ENCODE data around the gene CACNA1E. TPM values are rescaled to one million over a fixed set of nuclear protein-coding genes. Genes with fewer than 3 reads are reported as not detected.

The CACNA1E gene
- total RNA-seq, 1 experiment from 2014 or later = not detected

- H3K36me3 ChIP-seq (ENCODE audit: insufficient read depth, low read length, poor library complexity, severe bottlenecking) = no peaks in the 10 kb centered on the region
- H3K4me1 ChIP-seq (ENCODE audit: insufficient read depth, low read length, poor library complexity, severe bottlenecking) = no peaks in the 10 kb centered on the region
- peaks cover 18% of the 10 kb centered on the region for H3K27me3 ChIP-seq (replicated peaks; ENCODE audit: insufficient read depth, low read depth, low read length, poor library complexity)
- DNase-seq (ENCODE audit: low spot score) = no peak
- H3K9me3 ChIP-seq (ENCODE audit: low read depth, low read length, poor library complexity, severe bottlenecking) = no peaks in the 10 kb centered on the region
- POLR2A ChIA-PET (ENCODE audit: low non-redundant PET) = no interaction called here
- H3K27ac ChIP-seq (ENCODE audit: low read depth, low read length, poor library complexity, severe bottlenecking) = no peak overlapping the region
- BruUV-seq (replicated peaks) = no TSS peak
- CTCF ChIA-PET = no interaction called here
- TF ChIP-seq, protein P1, sequence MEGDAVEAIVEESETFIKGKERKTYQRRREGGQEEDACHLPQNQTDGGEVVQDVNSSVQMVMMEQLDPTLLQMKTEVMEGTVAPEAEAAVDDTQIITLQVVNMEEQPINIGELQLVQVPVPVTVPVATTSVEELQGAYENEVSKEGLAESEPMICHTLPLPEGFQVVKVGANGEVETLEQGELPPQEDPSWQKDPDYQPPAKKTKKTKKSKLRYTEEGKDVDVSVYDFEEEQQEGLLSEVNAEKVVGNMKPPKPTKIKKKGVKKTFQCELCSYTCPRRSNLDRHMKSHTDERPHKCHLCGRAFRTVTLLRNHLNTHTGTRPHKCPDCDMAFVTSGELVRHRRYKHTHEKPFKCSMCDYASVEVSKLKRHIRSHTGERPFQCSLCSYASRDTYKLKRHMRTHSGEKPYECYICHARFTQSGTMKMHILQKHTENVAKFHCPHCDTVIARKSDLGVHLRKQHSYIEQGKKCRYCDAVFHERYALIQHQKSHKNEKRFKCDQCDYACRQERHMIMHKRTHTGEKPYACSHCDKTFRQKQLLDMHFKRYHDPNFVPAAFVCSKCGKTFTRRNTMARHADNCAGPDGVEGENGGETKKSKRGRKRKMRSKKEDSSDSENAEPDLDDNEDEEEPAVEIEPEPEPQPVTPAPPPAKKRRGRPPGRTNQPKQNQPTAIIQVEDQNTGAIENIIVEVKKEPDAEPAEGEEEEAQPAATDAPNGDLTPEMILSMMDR (conservative IDR thresholded peaks at IDR 0.05; ENCODE audit: low read depth, low read length) = no peak
- no peak for TF ChIP-seq EZH2 (IDR thresholded peaks at IDR 0.05; ENCODE audit: borderline replicate concordance, low read depth, low read length, poor library complexity, severe bottlenecking)
- intact Hi-C loops (cut with micrococcal nuclease; ENCODE audit: unreplicated experiment) = no loop called here
- no peak overlapping the region for H3K4me3 ChIP-seq (ENCODE audit: low read depth, low read length, poor library complexity, severe bottlenecking)
Measured at GRCh38 chr1:181685211-181685610, 201.9 kb downstream of the CACNA1E start.

DNA sequence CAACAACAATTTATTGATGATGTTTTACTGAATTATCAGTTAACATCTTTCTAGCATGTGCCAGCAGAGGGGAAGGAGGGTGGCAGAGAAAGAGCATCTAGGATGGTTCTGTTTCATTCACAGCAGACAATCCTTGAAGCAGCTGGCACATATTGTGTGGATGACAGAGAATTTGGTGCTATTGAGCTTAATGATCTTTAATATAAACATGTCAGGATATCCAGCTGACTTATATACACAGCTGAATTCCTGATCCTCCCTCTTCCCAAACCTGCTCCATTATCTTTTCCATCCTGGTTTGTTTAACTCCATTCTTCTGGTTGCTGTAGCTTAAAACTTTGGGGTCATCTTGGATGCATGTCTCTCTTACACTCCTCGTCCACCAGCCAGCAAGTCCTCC lies 218.6 kb downstream of the CACNA1E start:
- no peak for DNase-seq (ENCODE audit: low spot score)
- ChIA-PET POLR2A (ENCODE audit: low non-redundant PET) (no interaction called here), CTCF (no interaction called here)
- Histone ChIP-seq H3K36me3 (ENCODE audit: insufficient read depth, low read length, poor library complexity, severe bottlenecking) (no peaks in the 10 kb centered on the region), H3K9me3 (ENCODE audit: low read depth, low read length, poor library complexity, severe bottlenecking) (no peaks in the 10 kb centered on the region), H3K4me3 (ENCODE audit: low read depth, low read length, poor library complexity, severe bottlenecking) (no peak overlapping the region), H3K27ac (ENCODE audit: low read depth, low read length, poor library complexity, severe bottlenecking) (no peak overlapping the region), H3K4me1 (ENCODE audit: insufficient read depth, low read length, poor library complexity, severe bottlenecking) (no peaks in the 10 kb centered on the region), H3K27me3 (replicated peaks; ENCODE audit: insufficient read depth, low read depth, low read length, poor library complexity) (peaks cover 31% of the 10 kb centered on the region)
- intact Hi-C loops (cut with micrococcal nuclease; ENCODE audit: unreplicated experiment) = no loop called here
- TF ChIP-seq, protein P1 (conservative IDR thresholded peaks at IDR 0.05; ENCODE audit: low read depth, low read length) = no peak
- TF ChIP-seq EZH2 (IDR thresholded peaks at IDR 0.05; ENCODE audit: borderline replicate concordance, low read depth, low read length, poor library complexity, severe bottlenecking) = no peak
- no TSS peak for BruUV-seq (replicated peaks)

- H3K4me1 ChIP-seq (ENCODE audit: insufficient read depth, low read length, poor library complexity, severe bottlenecking) = no peaks in the 10 kb centered on the region
- no peak overlapping the region for H3K4me3 ChIP-seq (ENCODE audit: low read depth, low read length, poor library complexity, severe bottlenecking)
- ChIA-PET CTCF (no interaction called here), POLR2A (ENCODE audit: low non-redundant PET) (no interaction called here)
- H3K36me3 ChIP-seq (ENCODE audit: insufficient read depth, low read length, poor library complexity, severe bottlenecking) = no peaks in the 10 kb centered on the region
- no peak overlapping the region for H3K27ac ChIP-seq (ENCODE audit: low read depth, low read length, poor library complexity, severe bottlenecking)
- no peak for TF ChIP-seq EZH2 (IDR thresholded peaks at IDR 0.05; ENCODE audit: borderline replicate concordance, low read depth, low read length, poor library complexity, severe bottlenecking)
- TF ChIP-seq, protein P1 (conservative IDR thresholded peaks at IDR 0.05; ENCODE audit: low read depth, low read length) = no peak
- BruUV-seq (replicated peaks) = no TSS peak
- intact Hi-C loops (cut with micrococcal nuclease; ENCODE audit: unreplicated experiment) = no loop called here
- H3K27me3 ChIP-seq (replicated peaks; ENCODE audit: insufficient read depth, low read depth, low read length, poor library complexity) = peaks cover 26% of the 10 kb centered on the region
- no peak for DNase-seq (ENCODE audit: low spot score)
- H3K9me3 ChIP-seq (ENCODE audit: low read depth, low read length, poor library complexity, severe bottlenecking) = no peaks in the 10 kb centered on the region
Measured at GRCh38 chr1:181704546-181704945, 221.2 kb downstream of the CACNA1E start.
